B cell (primary cell): Measurements from ENCODE around the gene DNAAF1. TPM values are rescaled to one million over a fixed set of nuclear protein-coding genes. Genes with fewer than 3 reads are reported as not detected.

Source experiments
- ATAC-seq: fragments of 200-7000 bp; cut with Tn5 transposase; one replicate; pipeline ENCODE4 v1.10.0; 2021; ENCODE audit warnings: low read depth, mild to moderate bottlenecking, moderate number of reproducible peaks, moderate library complexity
- CTCF ChIA-PET: fragments of 350-600 bp; sonication (Branson Sonifier 250); formaldehyde crosslinking; loops from one replicate; lab custom pipeline; 2021; ENCODE audit warnings: antibody characterized with exemption, inconsistent platforms; lab: Charles Lee
- POLR2A ChIA-PET: fragments of 350-600 bp; sonication (Branson Sonifier 250); formaldehyde crosslinking; loops from one replicate; lab custom pipeline; 2021; ENCODE audit warnings: antibody characterized with exemption; lab: Charles Lee
- DNase-seq: peaks from one replicate; pipeline ENCODE4 v3.0.0; 2013
- H2AFZ ChIP-seq: 2 replicates; pipeline ENCODE4 v1.6.1; 2012; ENCODE audit warnings: mild to moderate bottlenecking, low read depth, low read length; ENCODE audit not compliant: insufficient read depth, poor library complexity, severe bottlenecking
- H3K27ac ChIP-seq, 2 donors: 1 replicate in 1 of 2; 2 replicates in 1 of 2; pipeline ENCODE4 v1.5.1; 2012 to 2013; ENCODE audit warnings: low read length in 2 of 2, mild to moderate bottlenecking in 2 of 2, moderate library complexity in 1 of 2
- H3K27me3 ChIP-seq, 4 experiments: fragments of 200-600 bp in 1 of 4; sonication (generic) in 1 of 4; replicated peaks in 1 of 4; 1 replicate in 2 of 4; 2 replicates in 2 of 4; pipeline versions ENCODE4 v1.6.1 to v1.7.0; 2013 to 2016; ENCODE audit warnings: low read length in 3 of 4, mild to moderate bottlenecking in 2 of 4, mixed read lengths in 1 of 4, moderate library complexity in 1 of 4; ENCODE audit not compliant: insufficient read depth in 4 of 4, control insufficient read depth in 3 of 4; ENCODE audit errors: control extremely low read depth in 1 of 4
- H3K36me3 ChIP-seq, 2 experiments: replicated peaks in 1 of 2; 1 replicate in 1 of 2; 2 replicates in 1 of 2; pipeline versions ENCODE4 v1.6.1 to v1.7.1; 2013; ENCODE audit warnings: low read length in 1 of 2; ENCODE audit not compliant: insufficient read depth in 2 of 2, control insufficient read depth in 1 of 2; ENCODE audit errors: control extremely low read depth in 1 of 2, extremely low read depth in 1 of 2
- H3K4me1 ChIP-seq, 2 donors: fragments of 200-600 bp in 1 of 2; sonication (generic) in 1 of 2; 1 replicate in 1 of 2; 2 replicates in 1 of 2; pipeline versions ENCODE4 v1.5.1 to v1.6.1; 2013 to 2017; ENCODE audit warnings: low read length in 2 of 2; ENCODE audit not compliant: control insufficient read depth in 2 of 2, insufficient read depth in 2 of 2
- H3K4me2 ChIP-seq: replicated peaks from 2 replicates; pipeline ENCODE3; 2012; ENCODE audit warnings: mild to moderate bottlenecking, low read depth, low read length; ENCODE audit not compliant: poor library complexity, severe bottlenecking
- H3K4me3 ChIP-seq, 5 experiments: fragments of 200-600 bp in 1 of 5; sonication (generic) in 1 of 5; 1 replicate in 3 of 5; 2 replicates in 2 of 5; pipeline versions ENCODE4 v1.5.1 to v1.7.0; 2011 to 2016; ENCODE audit warnings: low read length in 4 of 5, mild to moderate bottlenecking in 4 of 5, low read depth in 2 of 5, control low read depth in 1 of 5, moderate library complexity in 1 of 5; ENCODE audit not compliant: insufficient read depth in 1 of 5; ENCODE audit errors: control extremely low read depth in 1 of 5, extremely low read depth in 1 of 5
- H3K79me2 ChIP-seq: fragments of 200-600 bp; sonication (generic); one replicate; pipeline ENCODE4 v1.6.0; 2016; ENCODE audit warnings: low read length; ENCODE audit not compliant: control insufficient read depth, insufficient read depth
- H3K9ac ChIP-seq: fragments of 200-600 bp; sonication (generic); 2 replicates; pipeline ENCODE4 v1.6.1; 2017; ENCODE audit warnings: mild to moderate bottlenecking, low read length, moderate library complexity
- H3K9me3 ChIP-seq, 3 donors: one replicate each; pipeline versions ENCODE4 v1.6.1 to v1.7.1; 2013; ENCODE audit warnings: low read length in 2 of 3; ENCODE audit not compliant: control insufficient read depth in 2 of 3, insufficient read depth in 1 of 3; ENCODE audit errors: control extremely low read depth in 1 of 3
- H4K20me1 ChIP-seq: 2 replicates; pipeline ENCODE4 v1.6.0; 2012; ENCODE audit warnings: mild to moderate bottlenecking, low read length; ENCODE audit not compliant: insufficient read depth, control insufficient read depth, poor library complexity, severe bottlenecking
- H3K27ac Mint-ChIP-seq: one replicate; pipeline ENCODE4 v1.8.0; 2021; ENCODE audit warnings: mixed read lengths
- H3K27me3 Mint-ChIP-seq: one replicate; pipeline ENCODE4 v1.8.0; 2021; ENCODE audit warnings: mixed read lengths
- H3K4me1 Mint-ChIP-seq: one replicate; pipeline ENCODE4 v1.8.0; 2021; ENCODE audit warnings: mixed read lengths
- H3K4me3 Mint-ChIP-seq: one replicate; pipeline ENCODE4 v1.8.0; 2021; ENCODE audit warnings: mixed read lengths
- H3K9me3 Mint-ChIP-seq: one replicate; pipeline ENCODE4 v1.8.0; 2022; ENCODE audit warnings: mixed read lengths; ENCODE audit not compliant: insufficient read depth
- EZH2 ChIP-seq: IDR thresholded peaks from 2 replicates; pipeline ENCODE4 v1.6.1; 2012; ENCODE audit warnings: borderline replicate concordance, low read depth, mild to moderate bottlenecking, moderate library complexity, low read length; ENCODE audit not compliant: insufficient read depth, poor library complexity, severe bottlenecking
- WGBS: methylation state at CpG from one replicate; pipeline ENCODE4 v1.1.5; 2013; ENCODE audit warnings: missing lambda C conversion rate; ENCODE audit not compliant: insufficient coverage; 5-methylcytosine and 5-hydroxymethylcytosine counted together
- intact Hi-C: fragments of 100-400 bp; cut with micrococcal nuclease; formaldehyde crosslinking; loops from one replicate; pipeline ENCODE4 v1.10.0; 2022
- polyA plus RNA-seq: library from polyadenylated mRNA; depleted of rRNA; stranded (reverse); fragments of >200 nt; gene quantifications from 2 replicates; pipeline ENCODE4 v1.2.3, GENCODE V29; 2012
- total RNA-seq, 2 donors: library from RNA; stranded (reverse); fragments of 120-200 nt in 1 of 2; gene quantifications; 1 replicate in 1 of 2; 2 replicates in 1 of 2; pipeline versions ENCODE4 v1.2.3 to v1.2.4, GENCODE V29; 2013 to 2022
- TF ChIP-seq, protein P1 (sequence below): fragments of 200-600 bp; IDR thresholded peaks from one replicate; pipeline ENCODE4 v1.8.0; 2022; ENCODE audit warnings: antibody characterized with exemption, mild to moderate bottlenecking

DNAAF1 gene
- total and polyA plus RNA-seq, 2 donors (not counting 1 experiment from before 2014, with no cell fraction given): 0.24 to 0.30 TPM

DNA sequence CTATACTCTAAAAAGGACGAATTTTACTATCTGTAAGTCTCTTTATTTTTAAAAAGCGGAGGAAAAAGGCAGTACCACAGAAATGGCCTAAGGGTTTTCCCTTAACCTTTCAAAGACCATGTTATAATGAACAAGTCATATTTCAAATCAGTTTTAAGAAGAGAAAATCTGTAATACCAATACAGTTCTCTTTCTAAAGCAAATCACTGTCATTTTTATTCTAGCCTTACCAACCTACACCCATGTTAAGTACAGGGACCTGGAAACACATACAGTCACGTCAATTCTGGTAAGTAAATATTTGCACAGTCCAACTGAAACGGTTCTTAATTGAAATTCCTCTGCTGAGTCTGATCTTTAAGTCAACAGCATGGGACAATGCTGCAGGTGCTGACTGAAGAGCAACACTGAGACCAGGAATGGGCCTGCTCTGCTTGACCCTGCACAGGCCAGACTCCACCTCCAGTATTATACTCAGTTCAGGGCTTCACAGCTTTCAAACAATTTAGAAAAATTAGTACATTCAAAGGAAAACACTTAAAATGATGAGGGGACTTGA lies 48.6 kb upstream of the DNAAF1 start:
- no peak overlapping the region for H2AFZ ChIP-seq
- Mint-ChIP-seq H3K4me1 (peaks cover 1% of the 10 kb centered on the region), H3K27ac (no peak overlapping the region), H3K4me3 (no peak overlapping the region), H3K27me3 (no peaks in the 10 kb centered on the region), H3K9me3 (no peaks in the 10 kb centered on the region)
- intact Hi-C loops: no loop called here
- no peaks in the 10 kb centered on the region for H3K27me3 ChIP-seq
- H3K4me2 ChIP-seq: no peak overlapping the region
- H3K9me3 ChIP-seq: no peaks in the 10 kb centered on the region
- H3K4me3 ChIP-seq: no peak overlapping the region
- H3K79me2 ChIP-seq: peaks cover 46% of the 10 kb centered on the region
- peaks cover 70% of the 10 kb centered on the region for H4K20me1 ChIP-seq
- DNase-seq: no peak
- ChIA-PET POLR2A (no interaction called here), CTCF (no interaction called here)
- H3K4me1 ChIP-seq: no peaks in the 10 kb centered on the region
- ATAC-seq: no peak
- H3K36me3 ChIP-seq: peaks cover 14 to 72% of the 10 kb centered on the region in 2 experiments
- TF ChIP-seq, protein P1, sequence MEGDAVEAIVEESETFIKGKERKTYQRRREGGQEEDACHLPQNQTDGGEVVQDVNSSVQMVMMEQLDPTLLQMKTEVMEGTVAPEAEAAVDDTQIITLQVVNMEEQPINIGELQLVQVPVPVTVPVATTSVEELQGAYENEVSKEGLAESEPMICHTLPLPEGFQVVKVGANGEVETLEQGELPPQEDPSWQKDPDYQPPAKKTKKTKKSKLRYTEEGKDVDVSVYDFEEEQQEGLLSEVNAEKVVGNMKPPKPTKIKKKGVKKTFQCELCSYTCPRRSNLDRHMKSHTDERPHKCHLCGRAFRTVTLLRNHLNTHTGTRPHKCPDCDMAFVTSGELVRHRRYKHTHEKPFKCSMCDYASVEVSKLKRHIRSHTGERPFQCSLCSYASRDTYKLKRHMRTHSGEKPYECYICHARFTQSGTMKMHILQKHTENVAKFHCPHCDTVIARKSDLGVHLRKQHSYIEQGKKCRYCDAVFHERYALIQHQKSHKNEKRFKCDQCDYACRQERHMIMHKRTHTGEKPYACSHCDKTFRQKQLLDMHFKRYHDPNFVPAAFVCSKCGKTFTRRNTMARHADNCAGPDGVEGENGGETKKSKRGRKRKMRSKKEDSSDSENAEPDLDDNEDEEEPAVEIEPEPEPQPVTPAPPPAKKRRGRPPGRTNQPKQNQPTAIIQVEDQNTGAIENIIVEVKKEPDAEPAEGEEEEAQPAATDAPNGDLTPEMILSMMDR: no peak
- no peak for TF ChIP-seq EZH2
- no peak overlapping the region for H3K9ac ChIP-seq
- H3K27ac ChIP-seq: no peak overlapping the region
- WGBS: 83% methylated on average over 1 of the region's 4 CpGs

DNA sequence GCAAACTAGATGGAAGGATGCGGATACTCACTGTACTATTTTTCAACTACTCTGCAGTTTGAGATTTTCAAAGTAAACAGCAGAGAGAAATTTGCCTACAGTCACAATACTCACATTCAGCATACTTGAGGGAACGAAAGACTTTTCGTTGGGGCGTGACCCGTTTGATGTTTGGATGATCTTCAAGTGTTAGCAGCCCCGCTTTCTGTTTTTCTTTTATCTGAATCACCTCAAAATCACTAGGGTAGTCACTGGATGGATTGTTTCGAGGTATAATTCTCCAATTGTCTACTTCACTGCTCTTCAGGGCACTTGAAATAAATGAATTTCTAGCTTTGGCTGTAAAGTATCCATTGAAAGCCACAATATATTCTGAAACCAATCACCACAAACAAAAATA lies 46.2 kb upstream of the DNAAF1 start:
- Histone ChIP-seq H3K79me2 (peaks cover 70% of the 10 kb centered on the region), H3K9ac (no peak overlapping the region), H4K20me1 (peaks cover 83% of the 10 kb centered on the region), H3K4me1 (no peaks in the 10 kb centered on the region), H3K9me3 (no peaks in the 10 kb centered on the region), H2AFZ (no peak overlapping the region), H3K4me3 (no peak overlapping the region), H3K4me2 (no peak overlapping the region), H3K27me3 (no peaks in the 10 kb centered on the region), H3K36me3 (peaks cover 17 to 56% of the 10 kb centered on the region in 2 experiments), H3K27ac (no peak overlapping the region)
- H3K27me3 Mint-ChIP-seq: no peaks in the 10 kb centered on the region
- ATAC-seq (no peak), DNase-seq (no peak)
- WGBS: 100% methylated on average over 5 of the region's 7 CpGs
- intact Hi-C loops: no loop called here
- ChIA-PET POLR2A (no interaction called here), CTCF (no interaction called here)
- H3K4me1 Mint-ChIP-seq: peaks cover 9% of the 10 kb centered on the region
- H3K9me3 Mint-ChIP-seq: no peaks in the 10 kb centered on the region
- H3K4me3 Mint-ChIP-seq: no peak overlapping the region
- TF ChIP-seq, protein P1: no peak
- no peak overlapping the region for H3K27ac Mint-ChIP-seq
